GM21381 (cell line): ENCODE data around the gene ALG8.
"Not testable (repeated sequence)": the region's sequence is repeated elsewhere in the genome, so short reads cannot be mapped to it uniquely, and the experiment has no call there.

Source experiments
- ATAC-seq: cut with Tn5 transposase; IDR thresholded peaks from one replicate; pipeline ENCODE4 v1.9.1; 2021; ENCODE audit warnings: mild to moderate bottlenecking, moderate library complexity; ENCODE audit not compliant: unreplicated experiment

Gene ALG8

DNA sequence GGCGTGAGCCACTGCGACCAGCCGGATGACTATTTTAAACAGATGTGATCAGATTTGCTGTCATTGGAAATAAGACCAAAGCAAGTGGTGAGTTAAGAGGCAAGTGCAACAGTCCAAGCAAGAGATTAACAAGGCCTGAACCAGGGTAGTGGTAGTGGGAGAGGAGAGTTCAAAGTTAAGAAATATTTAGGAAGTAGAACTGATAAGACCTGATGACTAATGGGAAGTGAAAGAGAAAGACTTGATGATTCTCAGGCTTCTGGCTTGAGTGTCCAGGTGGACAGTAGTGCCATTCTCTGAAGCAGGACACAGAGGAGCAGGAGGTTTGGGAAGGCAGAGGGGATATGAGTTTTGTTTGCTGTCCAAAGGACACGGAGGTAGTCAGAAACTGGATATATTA, 67.0 kb downstream of the ALG8 start:
- no peak for ATAC-seq

- ATAC-seq, result no peak
Observed at GRCh38 chr11:78071717-78072116, 67.7 kb downstream of the ALG8 start.

- no peak for ATAC-seq
Observed at GRCh38 chr11:78070621-78071020, 68.8 kb downstream of the ALG8 start.

GRCh38 chr11:78069465-78069864, 70.0 kb downstream of the ALG8 start:
- ATAC-seq, result no peak

DNA sequence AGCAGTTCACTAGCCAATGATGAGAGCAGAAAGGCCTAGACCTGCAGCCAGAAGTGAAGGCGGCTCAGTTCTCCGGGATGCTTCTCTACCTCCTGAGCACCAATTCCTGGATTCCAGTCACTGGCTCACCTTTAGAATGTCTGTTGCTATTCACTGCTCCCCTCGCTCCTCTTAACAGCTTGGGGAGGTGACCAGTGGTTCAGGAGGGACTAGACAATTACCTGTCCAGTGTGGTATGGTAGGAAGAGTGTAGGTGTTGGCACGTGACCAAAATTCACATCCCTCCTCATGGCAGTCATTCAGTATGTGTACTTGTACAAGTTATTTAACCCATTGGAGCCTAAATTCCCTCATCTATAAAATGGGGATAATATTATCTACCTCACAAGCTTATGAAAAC, 71.7 kb downstream of the ALG8 start:
- no peak for ATAC-seq

DNA sequence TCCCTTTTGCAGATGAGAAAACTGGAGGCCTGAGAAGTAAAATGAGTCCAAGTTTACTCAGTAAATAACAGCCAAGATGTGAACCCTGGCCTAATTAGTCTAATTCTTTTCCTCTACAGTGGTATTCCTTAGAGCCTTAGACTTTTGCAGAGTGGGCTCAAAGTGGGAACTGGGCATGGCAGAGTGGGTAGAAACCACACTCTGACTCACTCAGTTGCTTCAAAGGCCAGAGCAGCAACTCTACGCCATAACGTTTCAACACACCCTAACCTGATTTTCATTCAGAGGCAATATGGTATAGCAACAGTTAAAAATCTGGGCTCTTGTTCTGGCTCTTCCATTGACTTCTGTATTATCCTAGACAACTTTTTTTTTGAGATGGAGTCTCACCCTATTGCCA, 73.0 kb downstream of the ALG8 start:
- no peak for ATAC-seq

- ATAC-seq, result no peak
Observed at GRCh38 chr11:78065203-78065602, 74.2 kb downstream of the ALG8 start.

- ATAC-seq, result no peak
Observed at GRCh38 chr11:78063440-78064181, 75.8 kb downstream of the ALG8 start, which contains the start of gene THRSP. TSS of gene THRSP (plus strand) at chr11:78063861. CDS start at chr11:78063882, 21 bp downstream.

GRCh38 chr11:78062671-78063070, 76.8 kb downstream of the ALG8 start:
- no peak for ATAC-seq

DNA sequence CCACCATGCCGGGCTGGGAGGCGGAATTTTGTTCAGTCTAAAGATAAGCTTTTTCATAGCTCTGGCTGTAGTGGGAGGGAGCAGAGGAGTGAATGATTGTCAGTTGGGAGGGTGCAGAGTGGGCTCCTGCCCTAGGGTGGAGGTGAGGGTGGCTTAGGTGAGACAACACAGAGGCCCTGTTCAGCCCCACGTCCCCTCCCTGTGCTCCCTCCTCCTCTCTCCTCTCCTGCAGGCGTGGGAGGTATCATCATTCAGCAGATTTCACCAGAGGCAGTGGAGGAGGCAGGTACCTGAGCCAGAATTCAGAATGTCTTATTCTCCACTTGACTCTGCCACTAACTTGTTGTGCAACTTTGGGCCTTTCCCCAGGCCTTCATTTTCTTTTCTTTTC, 77.5 kb downstream of the ALG8 start:
- ATAC-seq, result no peak

DNA sequence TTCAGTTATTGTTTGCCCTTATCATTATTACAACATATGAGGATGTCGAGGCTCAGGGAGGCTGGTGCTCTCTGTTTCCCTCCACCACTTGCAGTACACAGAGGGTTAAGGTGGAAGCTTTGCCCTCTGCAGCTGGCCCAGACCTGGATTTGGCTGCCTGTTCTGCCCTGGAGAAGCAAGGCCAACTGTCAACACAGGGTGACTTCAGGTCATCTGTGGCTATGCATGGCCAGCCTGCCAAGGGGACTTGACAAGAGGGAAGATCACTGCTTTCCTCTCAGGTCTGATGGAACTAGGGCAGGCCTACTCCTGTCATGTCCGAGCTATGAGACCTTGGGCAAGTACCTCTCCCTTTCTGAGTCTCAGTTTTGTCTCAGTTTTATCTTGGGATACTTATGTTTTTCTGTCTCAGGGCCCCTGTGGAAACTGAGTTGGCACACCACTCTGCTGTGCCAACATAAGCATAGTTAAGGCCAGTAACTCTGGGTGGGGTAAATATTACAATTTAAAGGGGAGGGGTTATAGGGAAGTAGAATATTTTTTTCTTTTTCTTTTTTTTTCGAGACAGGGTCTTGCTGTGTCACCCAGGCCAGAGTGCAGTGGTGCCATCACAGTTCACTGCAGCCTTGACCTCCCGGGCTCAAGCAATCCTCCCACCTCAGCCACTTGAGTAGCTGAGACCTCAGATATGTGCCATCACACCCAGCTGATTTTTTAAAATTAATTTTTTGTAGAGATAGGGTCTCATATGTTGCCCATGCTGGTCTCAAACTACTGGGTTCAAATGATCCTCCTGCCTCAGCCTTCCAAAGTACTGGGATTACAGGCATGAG, 78.1 kb downstream of the ALG8 start:
- no peak for ATAC-seq

DNA sequence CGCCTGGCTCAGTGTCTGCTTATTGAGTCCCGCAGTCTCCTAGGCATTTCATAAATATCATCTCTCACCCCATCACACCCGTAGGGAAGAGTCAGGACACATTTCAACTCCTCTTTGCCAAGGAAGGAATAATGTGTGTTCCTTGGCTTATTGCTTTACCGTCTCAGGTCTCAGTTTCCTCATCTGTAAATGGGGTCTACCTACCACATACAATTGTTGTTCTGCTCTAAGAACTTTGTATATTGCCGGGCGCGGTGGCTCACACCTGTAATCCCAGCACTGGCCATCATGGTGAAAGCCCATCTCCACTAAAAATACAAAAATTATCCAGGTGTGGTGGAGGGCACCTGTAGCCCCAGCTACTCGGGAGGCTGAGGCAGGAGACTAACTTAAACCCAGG, 78.9 kb downstream of the ALG8 start:
- no peak for ATAC-seq

GRCh38 chr11:78059749-78060328, 79.6 kb downstream of the ALG8 start:
- not testable (repeated sequence) for ATAC-seq

GRCh38 chr11:78057462-78058055, 81.9 kb downstream of the ALG8 start:
- ATAC-seq, result no peak

DNA sequence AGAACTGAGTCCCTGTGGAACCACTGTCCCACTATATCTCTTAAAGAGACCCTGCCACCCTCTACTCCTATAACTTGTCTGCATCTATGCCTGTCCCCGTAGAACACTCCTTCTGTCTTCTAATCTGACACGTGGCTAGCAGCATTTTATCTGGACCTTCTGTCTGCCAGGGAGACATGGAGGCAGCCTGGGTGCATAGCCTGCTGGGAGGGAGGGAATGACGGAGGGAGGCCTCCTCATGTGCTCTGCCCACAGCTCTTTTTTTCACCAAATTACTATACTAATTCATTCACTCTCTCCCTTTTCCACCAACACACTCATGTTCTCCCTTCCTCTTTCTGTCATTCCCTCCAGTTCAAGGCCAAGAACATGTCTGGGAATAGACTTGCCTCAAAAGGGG, 83.3 kb downstream of the ALG8 start:
- ATAC-seq, result no peak

GRCh38 chr11:78054971-78055370, 84.5 kb downstream of the ALG8 start:
- ATAC-seq, result no peak

GRCh38 chr11:78050964-78051831, 88.2 kb downstream of the ALG8 start:
- ATAC-seq, result no peak
